Ovary (tissue), 9 donors: ENCODE results near the gene SLC39A12. TPM values are rescaled to one million over a fixed set of nuclear protein-coding genes. Genes with fewer than 3 reads are reported as not detected.

ENCODE experiments used
- DNase-seq, 5 donors: peaks; one replicate each; pipeline ENCODE4 v3.0.0-alpha.2; 2019 to 2020
- H3K27ac ChIP-seq, 2 donors: fragments of 200-600 bp; one replicate each; pipeline versions ENCODE4 v1.5.1 to v1.8.0; 2019 to 2022
- H3K27me3 ChIP-seq: fragments of 200-600 bp; one replicate; pipeline ENCODE4 v1.8.0; 2022
- H3K36me3 ChIP-seq: fragments of 200-600 bp; sonication (generic); one replicate; pipeline ENCODE4 v1.5.1; 2019
- H3K4me1 ChIP-seq: one replicate; pipeline ENCODE4 v1.8.1; 2013; ENCODE audit warnings: mild to moderate bottlenecking, moderate library complexity; ENCODE audit not compliant: insufficient read depth
- H3K4me3 ChIP-seq: fragments of 200-600 bp; sonication (generic); one replicate; pipeline ENCODE4 v1.5.1; 2017
- H3K9me3 ChIP-seq, 2 donors: fragments of 200-600 bp in 1 of 2; sonication (generic) in 1 of 2; one replicate each; pipeline versions ENCODE4 v1.5.1 to v1.8.1; 2013 to 2019; ENCODE audit warnings: mild to moderate bottlenecking in 1 of 2, moderate library complexity in 1 of 2
- CTCF ChIP-seq, 3 donors: fragments of 450-650 bp in 2 of 3; fragments of 200-600 bp in 1 of 3; IDR thresholded peaks; one replicate each; pipeline versions ENCODE4 v1.5.1 to v1.8.0; 2016 to 2022; ENCODE audit warnings: antibody characterized with exemption in 3 of 3, mild to moderate bottlenecking in 1 of 3
- EP300 ChIP-seq: sonication (generic); formaldehyde crosslinking; IDR thresholded peaks from one replicate; pipeline ENCODE4 v1.6.1; 2017; ENCODE audit warnings: antibody characterized with exemption
- POLR2A ChIP-seq: fragments of 450-650 bp; IDR thresholded peaks from one replicate; pipeline ENCODE4 v1.6.1; 2017; ENCODE audit warnings: antibody characterized with exemption, mild to moderate bottlenecking, moderate library complexity
- WGBS, 3 donors: extraction: QIAGEN DNeasy Blood & Tissue Kit in 1 of 3; methylation state at CpG; one replicate each; pipeline versions ENCODE4 v1.1.5 to v1.1.7; 2013 to 2017; 5-methylcytosine and 5-hydroxymethylcytosine counted together
- intact Hi-C, 4 donors: fragments of 100-400 bp; cut with DNase I; formaldehyde crosslinking; loops; one replicate each; pipeline versions ENCODE4 v1.11.0 to v1.15.1; 2022 to 2023
- polyA plus RNA-seq, 2 donors: library from polyadenylated mRNA; stranded (reverse); fragments of 200-250 nt in 1 of 2; fragments of 350-450 nt in 1 of 2; fragmentation: Illumina TruSeq in 1 of 2; extraction: RNeasy Lipid Tissue Mini Kit (QIAGEN cat#74804) in 1 of 2; gene quantifications; one replicate each; pipeline ENCODE4 v1.2.3, GENCODE V29; 2013 to 2014
- total RNA-seq, 7 donors: library from RNA; depleted of rRNA in 2 of 7; stranded (reverse); fragments of >200 nt in 2 of 7; fragmentation: NEBNext Ultra II Directional in 3 of 7; extraction: Animal tissue kit (Norgen Biotek cat#: 25700) in 3 of 7; gene quantifications; one replicate each; pipeline versions ENCODE4 v1.1.0 to v1.2.4, GENCODE V29; 2016 to 2023
- donor health status: DM: no; HTN: no; CAD: no; lungs with moderate emphysema.
- donor health status: DM: no; HTN: no; CAD: no.
- donor health status: Bipolar disorder and iron deficiency.
- donor health status: DM: yes; HTN: yes; CAD: no.
- donor health status: DM: no; HTN: no; CAD: no.
- donor health status: DM: yes; HTN: yes; CAD: no.

The SLC39A12 gene
- total and polyA plus RNA-seq, 9 donors: 0.02 TPM; not detected in 8

- WGBS, 3 donors: 85 to 95% (median 87%) methylated on average over 5 of the region's 5 CpGs
- TF ChIP-seq POLR2A: no peak
- no peak for TF ChIP-seq EP300
- TF ChIP-seq CTCF (IDR thresholded peaks at IDR 0.05): no peak
- H3K36me3 ChIP-seq: no peaks in the 10 kb centered on the region
- intact Hi-C loops: loop anchor here in 2 of 4 donors (10.0 kb wide), 1 partner anchor 300 kb away; no protein-coding TSS in a partner anchor
- no peaks in the 10 kb centered on the region for H3K27me3 ChIP-seq
- DNase-seq: no peak
- peaks cover 2% of the 10 kb centered on the region for H3K4me1 ChIP-seq
- no peak overlapping the region for H3K4me3 ChIP-seq
- H3K27ac ChIP-seq: no peak overlapping the region
- no peaks in the 10 kb centered on the region for H3K9me3 ChIP-seq
These were observed 37.3 kb upstream of the SLC39A12 start for GRCh38 chr10:17914169-17915045.

GRCh38 chr10:17915181-17915580, 36.5 kb upstream of the SLC39A12 start:
- TF ChIP-seq POLR2A (no peak), CTCF (IDR thresholded peaks at IDR 0.05) (no peak)
- WGBS, 3 donors: 60 to 66% (median 60%) methylated on average over 4 of the region's 4 CpGs
- DNase-seq: no peak
- intact Hi-C loops: loop anchor here in 2 of 4 donors (10.0 kb wide), 1 partner anchor 300 kb away; no protein-coding TSS in a partner anchor
- no peak overlapping the region for H3K27ac ChIP-seq
- no peak overlapping the region for H3K4me3 ChIP-seq
- H3K36me3 ChIP-seq: no peaks in the 10 kb centered on the region
- H3K4me1 ChIP-seq: peaks cover 2% of the 10 kb centered on the region
- H3K27me3 ChIP-seq: no peaks in the 10 kb centered on the region
- no peaks in the 10 kb centered on the region for H3K9me3 ChIP-seq

GRCh38 chr10:17918187-17918903, 33.4 kb upstream of the SLC39A12 start:
- Histone ChIP-seq H3K36me3 (no peaks in the 10 kb centered on the region), H3K4me3 (no peak overlapping the region), H3K9me3 (no peaks in the 10 kb centered on the region), H3K4me1 (peaks cover under 1% of the 10 kb centered on the region), H3K27ac (no peak overlapping the region), H3K27me3 (no peaks in the 10 kb centered on the region)
- intact Hi-C loops: loop anchor here in 2 of 4 donors (10.0 kb wide), 1 partner anchor 296 kb away; no protein-coding TSS in a partner anchor
- 75 to 78% (median 76%) methylated on average over 12 of the region's 12 CpGs for WGBS, 3 donors
- DNase-seq: no peak
- TF ChIP-seq EP300: no peak
- TF ChIP-seq POLR2A: no peak
- TF ChIP-seq CTCF (IDR thresholded peaks at IDR 0.05): no peak

GRCh38 chr10:17921378-17921777, 30.3 kb upstream of the SLC39A12 start:
- intact Hi-C loops: no loop called here
- no peak overlapping the region for H3K4me3 ChIP-seq
- no peaks in the 10 kb centered on the region for H3K9me3 ChIP-seq
- no peak overlapping the region for H3K27ac ChIP-seq
- no peaks in the 10 kb centered on the region for H3K36me3 ChIP-seq
- no peaks in the 10 kb centered on the region for H3K4me1 ChIP-seq
- no peak for DNase-seq
- no peaks in the 10 kb centered on the region for H3K27me3 ChIP-seq
- TF ChIP-seq CTCF (IDR thresholded peaks at IDR 0.05): no peak
- TF ChIP-seq EP300: no peak
- no peak for TF ChIP-seq POLR2A
- 90 to 97% (median 92%) methylated on average over 3 of the region's 3 CpGs for WGBS, 3 donors
